Measurements from ENCODE around the gene ZP1. TPM values are rescaled to one million over a fixed set of nuclear protein-coding genes. Genes with fewer than 3 reads are reported as not detected.

The ZP1 gene
- total and polyA plus RNA-seq, 2 of the 8 experiments (the other 6 are each of a cell fraction or from before 2014, with no cell fraction given) = not detected

DNA sequence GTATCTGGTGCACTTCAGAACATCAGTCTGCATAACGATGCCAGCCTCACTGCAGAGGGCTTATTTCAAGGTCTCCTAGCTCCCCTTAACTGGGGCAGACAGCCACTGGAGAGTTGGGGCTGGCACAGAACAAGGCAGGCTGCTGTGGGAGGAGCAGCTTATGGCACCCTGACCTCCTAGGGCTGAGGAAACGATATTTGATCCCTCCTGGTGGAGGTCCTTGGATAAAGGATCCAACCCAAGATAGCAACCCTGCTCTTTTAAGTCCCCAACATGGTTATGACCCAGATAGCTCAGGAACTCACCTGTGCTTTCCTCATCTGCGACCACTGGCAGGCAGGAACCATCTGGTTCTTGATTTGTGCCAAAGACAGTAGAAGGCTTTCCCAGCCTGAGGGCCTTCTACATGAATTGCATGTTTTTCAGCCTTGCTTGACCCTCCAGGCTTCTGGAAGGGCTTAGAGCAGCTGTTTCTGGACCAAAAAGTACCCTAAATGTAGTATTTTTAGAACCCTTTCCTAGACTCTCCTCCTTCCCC lies 49.4 kb downstream of the ZP1 start:
- Histone ChIP-seq H4K20me1 (replicated peaks in 1 of 2; ENCODE audit: control insufficient read depth in 1 of 2, insufficient read depth in 2 of 2, low read length in 2 of 2) (peaks cover 0 to 13% of the 10 kb centered on the region in 2 experiments), H3K18ac (ENCODE audit: extremely low read depth, low read length) (no peak overlapping the region), H3K36me3 (ENCODE audit: control insufficient read depth in 2 of 4, insufficient read depth in 4 of 4, low read length in 3 of 4) (peaks cover 3 to 14% (median 7%) of the 10 kb centered on the region in 4 experiments; a peak in 5 of 8 replicates), H2BK12ac (ENCODE audit: low read depth, low read length) (peak overlapping the region; percentile 13; the same call in 1 of the 2 replicates), H2BK5ac (ENCODE audit: low read depth, low read length) (no peak overlapping the region), H3K27me3 (replicated peaks in 1 of 4; ENCODE audit: control insufficient read depth in 3 of 4, extremely low read depth in 1 of 4, insufficient read depth in 3 of 4, low read length in 3 of 4) (no peaks in the 10 kb centered on the region; a peak in 1 of 7 replicates), H3K4me3 (ENCODE audit: extremely low read depth in 1 of 4, insufficient read depth in 2 of 4, low read depth in 3 of 4, low read length in 4 of 4) (no peak overlapping the region), H3K56ac (replicated peaks; ENCODE audit: insufficient read length, low read depth, low read length) (no peak overlapping the region), H3K4ac (replicated peaks; ENCODE audit: insufficient read length, low read depth, low read length) (no peak overlapping the region), H3K4me2 (ENCODE audit: insufficient read depth in 1 of 2, low read depth in 2 of 2, low read length in 2 of 2) (no peak overlapping the region; a peak in 1 of 4 replicates), H3K4me1 (replicated peaks in 1 of 4; ENCODE audit: control insufficient read depth in 3 of 4, insufficient read depth in 4 of 4, low read length in 3 of 4) (peaks cover 10 to 27% (median 18%) of the 10 kb centered on the region in 4 experiments), H2BK15ac (ENCODE audit: low read length) (no peak overlapping the region; the same call in 1 of the 2 replicates), H3K9ac (replicated peaks in 1 of 4; ENCODE audit: extremely low read depth in 1 of 4, low read depth in 3 of 4, low read length in 3 of 4) (no peak overlapping the region; a peak in 2 of 7 replicates), H2BK120ac (replicated peaks; ENCODE audit: low read depth, low read length) (no peak overlapping the region), H2AFZ (ENCODE audit: low read length) (no peak overlapping the region), H4K91ac (replicated peaks; ENCODE audit: insufficient read length, low read length) (no peak overlapping the region), H3K23ac (ENCODE audit: insufficient read length) (no peak overlapping the region), H4K5ac (ENCODE audit: insufficient read length, low read depth, low read length) (no peak overlapping the region), H2BK20ac (ENCODE audit: low read length) (no peak overlapping the region), H2AK5ac (ENCODE audit: low read depth, low read length) (no peak overlapping the region), H3K79me1 (ENCODE audit: low read depth, low read length) (no peaks in the 10 kb centered on the region; the same call in 1 of the 2 replicates), H3K23me2 (ENCODE audit: low read depth, low read length) (peaks cover 8% of the 10 kb centered on the region), H3K14ac (ENCODE audit: insufficient read length) (no peak overlapping the region), H3K79me2 (ENCODE audit: control insufficient read depth in 1 of 2, insufficient read depth in 2 of 2, low read length in 2 of 2) (peaks cover 5 to 24% of the 10 kb centered on the region in 2 experiments), H3K27ac (ENCODE audit: low read depth, low read length) (no peak overlapping the region), H3K9me3 (ENCODE audit: insufficient read depth in 2 of 2, low read depth in 1 of 2, low read length in 1 of 2) (no peaks in the 10 kb centered on the region), H4K8ac (ENCODE audit: extremely low read depth, insufficient read depth, low read length) (no peak overlapping the region)
- no peak for TF ChIP-seq EGR1 (IDR thresholded peaks at IDR 0.05; ENCODE audit: borderline replicate concordance, low read depth, low read length)
- no peak for TF ChIP-seq SUZ12 (IDR thresholded peaks at IDR 0.05; ENCODE audit: low read length)
- no peak for TF ChIP-seq GABPA (IDR thresholded peaks at IDR 0.05; ENCODE audit: borderline replicate concordance, insufficient read depth, low read length)
- TF ChIP-seq NRF1 (IDR thresholded peaks at IDR 0.05; ENCODE audit: low read depth, low read length) = no peak
- TF ChIP-seq MAX (IDR thresholded peaks at IDR 0.05) = no peak
- no peak for TF ChIP-seq EZH2 (IDR thresholded peaks at IDR 0.05; ENCODE audit: low read depth, low read length, severe bottlenecking)
- no peak for TF ChIP-seq RFX5 (IDR thresholded peaks at IDR 0.05; ENCODE audit: borderline replicate concordance, low read depth, low read length)
- TF ChIP-seq SRF (IDR thresholded peaks at IDR 0.05; ENCODE audit: low read depth, low read length) = no peak
- no peak for TF ChIP-seq KDM4A (IDR thresholded peaks at IDR 0.05; ENCODE audit: low read depth, low read length, severe bottlenecking)
- TF ChIP-seq CREB1 (IDR thresholded peaks at IDR 0.05) = no peak
- TF ChIP-seq PHF8 (conservative IDR thresholded peaks at IDR 0.05; ENCODE audit: low read depth, low read length) = no peak
- WGBS, 2 experiments (ENCODE audit: extremely low coverage in 1 of 2, insufficient coverage in 1 of 2, insufficient read length in 1 of 2, insufficient replicate concordance in 2 of 2, low coverage in 1 of 2, low lambda C conversion rate in 2 of 2, missing lambda C conversion rate in 1 of 2) = 91% methylated on average over 3 of the region's 3 CpGs; no CpG with 5 or more reads in 1 of the 2 experiments
- DNase-seq (ENCODE audit: low read depth in 1 of 2, low spot score in 2 of 2) = no peak
- no peak for FAIRE-seq
- ChIA-PET POLR2A (ENCODE audit: partially characterized antibody) (interaction anchor here (1.2 to 4.2 kb wide), 2 partner anchors 11 to 27 kb away, joined by 3 to 28 read pairs; partner anchors contain the start of gene PRPF19), CTCF (ENCODE audit: partially characterized antibody) (interaction anchor here (1.2 to 1.7 kb wide), 3 partner anchors 12 to 219 kb away, joined by 4 to 5 read pairs (median 4); no protein-coding TSS in a partner anchor)
